Epithelial cell of proximal tubule (primary cell): Measurements from ENCODE around the gene CACNB2. TPM values are rescaled to one million over a fixed set of nuclear protein-coding genes. Genes with fewer than 3 reads are reported as not detected.
A peak's percentile ranks its signal among the peaks of the same experiment; 100 is the strongest.

Source experiments
- DNase-seq: peaks from one replicate; pipeline ENCODE4 v3.0.0-alpha.2; 2011; ENCODE audit warnings: low read depth
- H3K4me3 ChIP-seq: 2 replicates; pipeline ENCODE4 v1.5.1; 2011; ENCODE audit warnings: low read depth, mild to moderate bottlenecking, low read length
- total RNA-seq: library from RNA; depleted of rRNA; stranded (reverse); fragments of >200 nt; gene quantifications from 2 replicates; pipeline ENCODE4 v1.2.3, GENCODE V29; 2015
- TF ChIP-seq, protein P1 (sequence below): conservative IDR thresholded peaks from 2 replicates; pipeline ENCODE4 v1.5.1; 2012; ENCODE audit warnings: low read depth, mild to moderate bottlenecking, low read length

The CACNB2 gene
- total RNA-seq, 1 donor from 2014 or later, result not detected

GRCh38 chr10:18298256-18298655, 158.0 kb downstream of the CACNB2 start:
- TF ChIP-seq, protein P1, sequence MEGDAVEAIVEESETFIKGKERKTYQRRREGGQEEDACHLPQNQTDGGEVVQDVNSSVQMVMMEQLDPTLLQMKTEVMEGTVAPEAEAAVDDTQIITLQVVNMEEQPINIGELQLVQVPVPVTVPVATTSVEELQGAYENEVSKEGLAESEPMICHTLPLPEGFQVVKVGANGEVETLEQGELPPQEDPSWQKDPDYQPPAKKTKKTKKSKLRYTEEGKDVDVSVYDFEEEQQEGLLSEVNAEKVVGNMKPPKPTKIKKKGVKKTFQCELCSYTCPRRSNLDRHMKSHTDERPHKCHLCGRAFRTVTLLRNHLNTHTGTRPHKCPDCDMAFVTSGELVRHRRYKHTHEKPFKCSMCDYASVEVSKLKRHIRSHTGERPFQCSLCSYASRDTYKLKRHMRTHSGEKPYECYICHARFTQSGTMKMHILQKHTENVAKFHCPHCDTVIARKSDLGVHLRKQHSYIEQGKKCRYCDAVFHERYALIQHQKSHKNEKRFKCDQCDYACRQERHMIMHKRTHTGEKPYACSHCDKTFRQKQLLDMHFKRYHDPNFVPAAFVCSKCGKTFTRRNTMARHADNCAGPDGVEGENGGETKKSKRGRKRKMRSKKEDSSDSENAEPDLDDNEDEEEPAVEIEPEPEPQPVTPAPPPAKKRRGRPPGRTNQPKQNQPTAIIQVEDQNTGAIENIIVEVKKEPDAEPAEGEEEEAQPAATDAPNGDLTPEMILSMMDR, result no peak
- H3K4me3 ChIP-seq, result no peak overlapping the region
- DNase-seq, result no peak

- DNase-seq, result no peak
- TF ChIP-seq, protein P1, result no peak
- no peak overlapping the region for H3K4me3 ChIP-seq
These were observed 163.9 kb downstream of the CACNB2 start for GRCh38 chr10:18303851-18304801.

DNA sequence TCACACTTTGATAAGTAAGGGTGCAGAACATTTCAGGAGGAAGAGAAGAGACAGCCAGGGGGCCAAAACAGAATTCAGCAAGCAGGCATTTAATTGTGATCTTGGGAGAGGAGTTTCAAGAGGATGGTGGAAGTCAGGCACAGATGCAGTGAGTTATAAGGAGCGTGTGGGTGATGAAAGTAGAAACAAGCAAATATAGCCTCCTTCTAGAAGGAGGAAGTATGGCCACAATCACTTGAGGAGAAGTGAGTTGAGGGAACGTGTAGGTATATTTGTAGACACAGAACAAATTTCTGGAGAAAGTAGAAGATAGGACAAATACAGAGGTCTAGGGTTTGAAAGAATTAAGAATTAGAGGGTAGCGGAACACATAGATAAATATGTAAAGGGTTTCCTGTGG, 165.8 kb downstream of the CACNB2 start:
- TF ChIP-seq, protein P1, result no peak
- DNase-seq, result no peak
- H3K4me3 ChIP-seq, result no peak overlapping the region

- DNase-seq, result no peak
- H3K4me3 ChIP-seq, result no peak overlapping the region
- TF ChIP-seq, protein P1, result no peak
These were observed 168.4 kb downstream of the CACNB2 start for GRCh38 chr10:18308600-18308999.

- TF ChIP-seq, protein P1, result no peak
These were observed 170.5 kb downstream of the CACNB2 start for GRCh38 chr10:18310761-18311160.

DNA sequence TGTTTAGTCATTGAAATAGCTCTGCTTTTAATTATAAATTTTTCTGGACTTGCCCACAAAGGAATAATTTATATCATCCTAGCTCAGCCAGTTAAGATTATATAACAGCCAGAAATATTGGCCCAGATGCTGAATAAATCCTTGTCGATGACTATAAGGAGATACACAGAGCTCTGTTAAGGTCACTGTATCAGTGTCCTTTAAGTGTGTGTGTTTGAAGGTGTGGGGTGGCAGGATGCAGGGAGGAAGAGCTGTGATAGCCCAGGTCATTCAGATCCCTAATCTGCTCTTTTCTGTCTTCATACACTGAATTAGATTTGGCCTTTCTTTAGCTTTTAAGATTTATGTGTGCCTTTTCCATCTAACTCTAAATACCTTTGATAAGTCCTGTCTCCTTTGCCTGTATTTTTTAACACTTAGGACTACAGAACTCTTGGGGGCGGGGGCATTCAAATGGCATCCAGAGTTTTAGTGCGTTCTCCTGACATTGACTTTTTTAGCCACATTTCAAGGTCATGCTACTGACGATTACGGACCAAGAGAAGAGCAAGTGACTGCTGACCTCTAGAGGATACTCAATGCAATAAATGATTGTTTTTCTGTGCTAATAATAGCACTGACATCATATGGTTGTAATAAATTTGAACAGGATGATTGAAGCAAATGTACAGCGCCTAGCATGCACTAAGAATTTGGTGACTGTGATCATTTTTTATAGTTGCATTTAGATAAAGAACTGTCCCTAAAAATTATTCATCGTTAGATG, 172.3 kb downstream of the CACNB2 start:
- H3K4me3 ChIP-seq, result peak overlapping the region; percentile 39
- DNase-seq, result no peak

More at GRCh38 chr10:18310761-18311160, 170.5 kb downstream of the CACNB2 start:
- no peak for DNase-seq
- H3K4me3 ChIP-seq, result no peak overlapping the region

More for the DNA sequence above, 172.3 kb downstream of the CACNB2 start:
- TF ChIP-seq, protein P1, result peak; percentile 63
